ENCODE results near the gene ACIN1. TPM values are rescaled to one million over a fixed set of nuclear protein-coding genes. Genes with fewer than 3 reads are reported as not detected.

Gene ACIN1, protein sequence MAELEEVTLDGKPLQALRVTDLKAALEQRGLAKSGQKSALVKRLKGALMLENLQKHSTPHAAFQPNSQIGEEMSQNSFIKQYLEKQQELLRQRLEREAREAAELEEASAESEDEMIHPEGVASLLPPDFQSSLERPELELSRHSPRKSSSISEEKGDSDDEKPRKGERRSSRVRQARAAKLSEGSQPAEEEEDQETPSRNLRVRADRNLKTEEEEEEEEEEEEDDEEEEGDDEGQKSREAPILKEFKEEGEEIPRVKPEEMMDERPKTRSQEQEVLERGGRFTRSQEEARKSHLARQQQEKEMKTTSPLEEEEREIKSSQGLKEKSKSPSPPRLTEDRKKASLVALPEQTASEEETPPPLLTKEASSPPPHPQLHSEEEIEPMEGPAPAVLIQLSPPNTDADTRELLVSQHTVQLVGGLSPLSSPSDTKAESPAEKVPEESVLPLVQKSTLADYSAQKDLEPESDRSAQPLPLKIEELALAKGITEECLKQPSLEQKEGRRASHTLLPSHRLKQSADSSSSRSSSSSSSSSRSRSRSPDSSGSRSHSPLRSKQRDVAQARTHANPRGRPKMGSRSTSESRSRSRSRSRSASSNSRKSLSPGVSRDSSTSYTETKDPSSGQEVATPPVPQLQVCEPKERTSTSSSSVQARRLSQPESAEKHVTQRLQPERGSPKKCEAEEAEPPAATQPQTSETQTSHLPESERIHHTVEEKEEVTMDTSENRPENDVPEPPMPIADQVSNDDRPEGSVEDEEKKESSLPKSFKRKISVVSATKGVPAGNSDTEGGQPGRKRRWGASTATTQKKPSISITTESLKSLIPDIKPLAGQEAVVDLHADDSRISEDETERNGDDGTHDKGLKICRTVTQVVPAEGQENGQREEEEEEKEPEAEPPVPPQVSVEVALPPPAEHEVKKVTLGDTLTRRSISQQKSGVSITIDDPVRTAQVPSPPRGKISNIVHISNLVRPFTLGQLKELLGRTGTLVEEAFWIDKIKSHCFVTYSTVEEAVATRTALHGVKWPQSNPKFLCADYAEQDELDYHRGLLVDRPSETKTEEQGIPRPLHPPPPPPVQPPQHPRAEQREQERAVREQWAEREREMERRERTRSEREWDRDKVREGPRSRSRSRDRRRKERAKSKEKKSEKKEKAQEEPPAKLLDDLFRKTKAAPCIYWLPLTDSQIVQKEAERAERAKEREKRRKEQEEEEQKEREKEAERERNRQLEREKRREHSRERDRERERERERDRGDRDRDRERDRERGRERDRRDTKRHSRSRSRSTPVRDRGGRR
- total RNA-seq = 129 to 169 TPM (median 137 TPM) in 3 replicates
- long read RNA-seq, full-length matches to known transcripts = 12 of 43 reads
- long read RNA-seq, partial matches to known transcripts = 19 of 43 reads
- long read RNA-seq, other reads (novel, unspliced or antisense) = 12 of 43 reads

DNA sequence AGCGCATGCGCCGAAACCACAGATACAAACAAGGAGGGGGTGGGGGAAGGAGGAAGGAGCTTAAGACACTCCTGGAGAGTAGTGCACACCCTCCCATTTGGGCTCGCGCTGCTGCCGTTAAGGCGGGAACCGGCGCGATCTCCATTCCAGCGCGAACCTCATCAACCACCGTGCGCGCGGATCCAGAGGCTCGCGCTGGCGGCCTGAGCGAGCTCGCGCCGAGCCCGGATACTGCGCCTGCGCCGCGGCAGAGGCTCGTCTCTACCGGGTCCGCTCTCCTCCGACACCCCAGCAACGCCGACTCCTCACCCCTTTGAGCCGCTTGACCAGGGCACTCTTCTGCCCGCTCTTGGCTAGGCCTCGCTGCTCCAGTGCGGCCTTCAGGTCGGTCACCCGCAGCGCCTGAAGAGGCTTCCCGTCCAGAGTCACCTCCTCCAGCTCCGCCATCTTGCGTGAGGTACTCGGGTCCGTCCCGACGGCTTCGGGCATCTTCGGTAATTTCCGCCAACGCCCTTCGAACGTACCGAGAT lies at the start of gene ACIN1:
Gene ACIN1, minus strand, starts transcription at position 471 of the 530 bp plus-strand sequence. Its CDS starts 24 bp downstream, at position 447.
- Mint-ChIP-seq H3K36me3 (ENCODE audit: low read depth) (peaks cover 18% of the 10 kb centered on the region), H3K4me1 (ENCODE audit: low read depth) (peaks cover 36% of the 10 kb centered on the region), H3K9me3 (ENCODE audit: low read depth) (no peaks in the 10 kb centered on the region), H3K27ac (ENCODE audit: unreplicated experiment) (no peak within 1 kb of the TSS), H3K27me3 (ENCODE audit: low read depth) (no peaks in the 10 kb centered on the region), H3K4me3 (ENCODE audit: unreplicated experiment) (no peak within 1 kb of the TSS)
- TF ChIP-seq, protein P1, sequence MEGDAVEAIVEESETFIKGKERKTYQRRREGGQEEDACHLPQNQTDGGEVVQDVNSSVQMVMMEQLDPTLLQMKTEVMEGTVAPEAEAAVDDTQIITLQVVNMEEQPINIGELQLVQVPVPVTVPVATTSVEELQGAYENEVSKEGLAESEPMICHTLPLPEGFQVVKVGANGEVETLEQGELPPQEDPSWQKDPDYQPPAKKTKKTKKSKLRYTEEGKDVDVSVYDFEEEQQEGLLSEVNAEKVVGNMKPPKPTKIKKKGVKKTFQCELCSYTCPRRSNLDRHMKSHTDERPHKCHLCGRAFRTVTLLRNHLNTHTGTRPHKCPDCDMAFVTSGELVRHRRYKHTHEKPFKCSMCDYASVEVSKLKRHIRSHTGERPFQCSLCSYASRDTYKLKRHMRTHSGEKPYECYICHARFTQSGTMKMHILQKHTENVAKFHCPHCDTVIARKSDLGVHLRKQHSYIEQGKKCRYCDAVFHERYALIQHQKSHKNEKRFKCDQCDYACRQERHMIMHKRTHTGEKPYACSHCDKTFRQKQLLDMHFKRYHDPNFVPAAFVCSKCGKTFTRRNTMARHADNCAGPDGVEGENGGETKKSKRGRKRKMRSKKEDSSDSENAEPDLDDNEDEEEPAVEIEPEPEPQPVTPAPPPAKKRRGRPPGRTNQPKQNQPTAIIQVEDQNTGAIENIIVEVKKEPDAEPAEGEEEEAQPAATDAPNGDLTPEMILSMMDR (IDR thresholded peaks at IDR 0.05) = no peak
- DNase-seq (ENCODE audit: low spot score) = no peak

DNA sequence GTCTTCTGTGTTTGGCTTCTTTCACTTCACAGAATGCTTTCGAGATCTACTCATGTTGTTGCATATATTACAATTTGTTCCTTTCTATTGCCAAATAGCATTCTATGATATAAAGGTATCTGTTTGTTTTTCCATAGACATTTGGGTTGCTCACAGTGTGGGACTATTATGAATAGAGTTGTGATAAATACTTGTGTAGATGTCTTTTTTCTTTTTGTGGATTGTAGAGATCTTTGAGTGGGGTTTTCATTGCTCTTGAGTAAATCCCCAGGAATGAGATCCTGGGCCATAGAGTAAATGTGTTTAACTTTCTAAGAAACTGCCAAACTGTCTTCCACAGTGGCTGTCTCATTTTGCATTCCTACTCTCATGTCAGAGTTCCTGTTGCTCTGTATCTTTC lies 49.0 kb upstream of the ACIN1 start:
- Mint-ChIP-seq H3K4me3 (ENCODE audit: unreplicated experiment) (no peak overlapping the region), H3K9me3 (ENCODE audit: low read depth) (peaks cover 4% of the 10 kb centered on the region), H3K27ac (ENCODE audit: unreplicated experiment) (no peak overlapping the region), H3K36me3 (ENCODE audit: low read depth) (no peaks in the 10 kb centered on the region), H3K27me3 (ENCODE audit: low read depth) (peaks cover 15% of the 10 kb centered on the region), H3K4me1 (ENCODE audit: low read depth) (peaks cover 15% of the 10 kb centered on the region)
- DNase-seq (ENCODE audit: low spot score) = no peak
- TF ChIP-seq, protein P1 (IDR thresholded peaks at IDR 0.05) = no peak

DNA sequence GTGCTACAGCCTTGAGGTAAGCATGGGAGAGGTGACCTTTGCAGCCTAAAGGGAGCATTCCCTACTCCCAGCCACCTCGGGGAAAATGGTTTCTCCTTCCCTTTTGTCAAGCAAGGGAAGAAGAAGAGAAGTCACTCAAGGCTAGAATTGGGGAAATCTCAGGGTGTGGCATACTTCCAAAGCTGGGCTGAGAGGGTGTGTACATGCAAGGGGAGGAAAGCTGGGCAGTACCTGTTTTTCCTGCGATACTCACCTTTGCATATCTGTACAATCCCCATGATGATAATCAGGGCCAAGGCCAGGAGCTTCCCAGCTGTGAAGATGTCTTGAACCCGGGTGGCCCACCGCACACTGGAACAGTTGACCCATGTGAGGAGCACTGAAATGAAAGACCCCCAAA lies 47.9 kb upstream of the ACIN1 start:
- peaks cover 15% of the 10 kb centered on the region for H3K27me3 Mint-ChIP-seq (ENCODE audit: low read depth)
- no peaks in the 10 kb centered on the region for H3K9me3 Mint-ChIP-seq (ENCODE audit: low read depth)
- H3K4me3 Mint-ChIP-seq (ENCODE audit: unreplicated experiment) = no peak overlapping the region
- H3K36me3 Mint-ChIP-seq (ENCODE audit: low read depth) = no peaks in the 10 kb centered on the region
- no peak overlapping the region for H3K27ac Mint-ChIP-seq (ENCODE audit: unreplicated experiment)
- TF ChIP-seq, protein P1 (IDR thresholded peaks at IDR 0.05) = no peak
- peaks cover 15% of the 10 kb centered on the region for H3K4me1 Mint-ChIP-seq (ENCODE audit: low read depth)
- DNase-seq (ENCODE audit: low spot score) = no peak

DNA sequence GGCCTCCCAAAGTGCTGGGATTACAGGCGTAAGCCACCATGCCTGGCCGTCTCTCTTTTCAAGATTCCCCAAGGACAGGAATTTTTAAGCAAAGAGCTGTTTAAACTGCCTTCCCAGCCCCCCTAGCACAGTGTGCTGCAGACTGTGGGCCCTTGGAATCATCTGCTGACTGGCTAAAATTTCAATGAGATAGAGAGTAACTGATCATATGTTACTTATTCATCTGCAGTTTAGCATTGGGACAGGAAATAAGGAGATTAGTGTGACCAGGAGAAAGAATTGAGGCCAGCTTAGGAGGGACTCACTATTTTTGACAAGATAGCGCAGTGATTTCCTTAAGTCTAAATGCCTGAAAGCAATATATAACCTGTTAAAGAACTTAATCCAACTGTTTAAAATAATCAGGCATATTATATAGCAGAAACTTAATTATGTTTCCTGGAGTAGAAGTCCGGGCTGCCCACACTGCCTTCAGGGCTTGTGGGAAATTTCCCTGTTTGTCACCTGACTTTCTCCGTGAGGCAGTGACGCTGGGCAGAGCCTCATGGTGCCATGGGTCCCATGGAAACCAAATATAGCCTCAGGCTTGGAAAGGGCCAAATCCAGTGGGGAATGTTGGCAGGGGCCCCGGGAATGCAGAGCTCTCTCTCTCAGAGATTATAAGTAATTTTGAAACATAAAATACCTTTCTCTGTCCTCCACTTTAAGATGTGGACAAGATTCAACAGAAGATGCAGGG lies 46.9 kb upstream of the ACIN1 start:
- Mint-ChIP-seq H3K27ac (ENCODE audit: unreplicated experiment) (peak overlapping the region; percentile 70), H3K4me1 (ENCODE audit: low read depth) (peaks cover 15% of the 10 kb centered on the region), H3K27me3 (ENCODE audit: low read depth) (peaks cover 15% of the 10 kb centered on the region), H3K36me3 (ENCODE audit: low read depth) (no peaks in the 10 kb centered on the region), H3K4me3 (ENCODE audit: unreplicated experiment) (no peak overlapping the region), H3K9me3 (ENCODE audit: low read depth) (no peaks in the 10 kb centered on the region)
- no peak for DNase-seq (ENCODE audit: low spot score)
- TF ChIP-seq, protein P1 (IDR thresholded peaks at IDR 0.05) = no peak
